Glutamatergic neuron (in vitro differentiated cells): ENCODE measurements around the gene TMEM232. TPM values are rescaled to one million over a fixed set of nuclear protein-coding genes. Genes with fewer than 3 reads are reported as not detected.

Source experiments
- DNase-seq: peaks from one replicate; pipeline ENCODE4 v3.0.0; 2022
- H3K27ac Mint-ChIP-seq: one replicate; pipeline ENCODE4 v1.8.0; 2020; ENCODE audit warnings: mild to moderate bottlenecking, mixed read lengths, inconsistent platforms; ENCODE audit not compliant: unreplicated experiment
- H3K27me3 Mint-ChIP-seq: one replicate; pipeline ENCODE4 v1.8.0; 2020; ENCODE audit warnings: mild to moderate bottlenecking, moderate library complexity, mixed read lengths, inconsistent platforms; ENCODE audit not compliant: unreplicated experiment
- H3K36me3 Mint-ChIP-seq: one replicate; pipeline ENCODE4 v1.8.0; 2020; ENCODE audit warnings: mild to moderate bottlenecking, mixed read lengths, inconsistent platforms; ENCODE audit not compliant: unreplicated experiment
- H3K4me1 Mint-ChIP-seq: one replicate; pipeline ENCODE4 v1.8.0; 2020; ENCODE audit warnings: mild to moderate bottlenecking, low read depth, mixed read lengths, inconsistent platforms; ENCODE audit not compliant: unreplicated experiment
- H3K4me3 Mint-ChIP-seq: one replicate; pipeline ENCODE4 v1.8.0; 2020; ENCODE audit warnings: mild to moderate bottlenecking, mixed read lengths, inconsistent platforms; ENCODE audit not compliant: unreplicated experiment
- H3K9me3 Mint-ChIP-seq: one replicate; pipeline ENCODE4 v1.8.0; 2020; ENCODE audit warnings: mild to moderate bottlenecking, moderate library complexity, mixed read lengths, inconsistent platforms; ENCODE audit not compliant: unreplicated experiment
- total RNA-seq: library from RNA; stranded (reverse); fragmentation: NEBNext Ultra II Directional; extraction: Animal tissue kit (Norgen Biotek cat#: 25700); gene quantifications from one replicate; pipeline ENCODE4 v1.2.1, GENCODE V29; 2021; ENCODE audit not compliant: unreplicated experiment
- TF ChIP-seq, protein P1 (sequence below): fragments of 200-600 bp; sonication (generic); IDR thresholded peaks from one replicate; pipeline ENCODE4 v1.5.0; 2021; ENCODE audit not compliant: partially characterized antibody, unreplicated experiment

Gene TMEM232
- total RNA-seq, 1 donor from 2014 or later: 5.3 TPM

- Mint-ChIP-seq H3K9me3 (no peaks in the 10 kb centered on the region), H3K27ac (no peak overlapping the region), H3K4me1 (no peaks in the 10 kb centered on the region), H3K36me3 (no peaks in the 10 kb centered on the region), H3K27me3 (no peaks in the 10 kb centered on the region), H3K4me3 (no peak overlapping the region)
- TF ChIP-seq, protein P1, sequence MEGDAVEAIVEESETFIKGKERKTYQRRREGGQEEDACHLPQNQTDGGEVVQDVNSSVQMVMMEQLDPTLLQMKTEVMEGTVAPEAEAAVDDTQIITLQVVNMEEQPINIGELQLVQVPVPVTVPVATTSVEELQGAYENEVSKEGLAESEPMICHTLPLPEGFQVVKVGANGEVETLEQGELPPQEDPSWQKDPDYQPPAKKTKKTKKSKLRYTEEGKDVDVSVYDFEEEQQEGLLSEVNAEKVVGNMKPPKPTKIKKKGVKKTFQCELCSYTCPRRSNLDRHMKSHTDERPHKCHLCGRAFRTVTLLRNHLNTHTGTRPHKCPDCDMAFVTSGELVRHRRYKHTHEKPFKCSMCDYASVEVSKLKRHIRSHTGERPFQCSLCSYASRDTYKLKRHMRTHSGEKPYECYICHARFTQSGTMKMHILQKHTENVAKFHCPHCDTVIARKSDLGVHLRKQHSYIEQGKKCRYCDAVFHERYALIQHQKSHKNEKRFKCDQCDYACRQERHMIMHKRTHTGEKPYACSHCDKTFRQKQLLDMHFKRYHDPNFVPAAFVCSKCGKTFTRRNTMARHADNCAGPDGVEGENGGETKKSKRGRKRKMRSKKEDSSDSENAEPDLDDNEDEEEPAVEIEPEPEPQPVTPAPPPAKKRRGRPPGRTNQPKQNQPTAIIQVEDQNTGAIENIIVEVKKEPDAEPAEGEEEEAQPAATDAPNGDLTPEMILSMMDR: no peak
- DNase-seq: no peak
Measured at GRCh38 chr5:110460837-110461236, 265.6 kb downstream of the TMEM232 start.

GRCh38 chr5:110458313-110458712 is 268.2 kb downstream of the TMEM232 start:
- no peaks in the 10 kb centered on the region for H3K27me3 Mint-ChIP-seq
- no peak for DNase-seq
- H3K4me1 Mint-ChIP-seq: no peaks in the 10 kb centered on the region
- H3K9me3 Mint-ChIP-seq: no peaks in the 10 kb centered on the region
- no peak overlapping the region for H3K27ac Mint-ChIP-seq
- TF ChIP-seq, protein P1: no peak
- no peak overlapping the region for H3K4me3 Mint-ChIP-seq
- H3K36me3 Mint-ChIP-seq: no peaks in the 10 kb centered on the region

DNA sequence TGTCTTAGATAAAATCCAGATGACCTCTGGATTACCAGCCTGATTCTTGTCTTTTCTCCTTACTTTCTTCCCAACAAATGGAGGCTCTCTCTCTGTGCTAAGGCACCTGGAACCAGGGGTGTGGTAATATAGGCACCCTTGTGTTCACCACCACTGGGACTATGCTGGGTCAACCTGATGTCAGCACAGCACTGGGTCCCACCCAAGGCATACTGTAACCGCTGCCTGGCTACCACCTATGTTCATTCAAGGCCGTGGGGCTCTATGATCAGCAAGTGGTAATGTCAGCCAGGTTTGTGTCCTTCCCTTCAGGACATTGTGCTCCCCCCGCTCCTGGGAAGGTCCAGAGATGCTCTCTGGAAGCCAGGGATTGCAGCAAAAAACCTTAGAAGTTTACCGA is 283.6 kb downstream of the TMEM232 start:
- Mint-ChIP-seq H3K27ac (no peak overlapping the region), H3K4me3 (no peak overlapping the region), H3K4me1 (no peaks in the 10 kb centered on the region), H3K27me3 (peaks cover 2% of the 10 kb centered on the region), H3K36me3 (no peaks in the 10 kb centered on the region), H3K9me3 (no peaks in the 10 kb centered on the region)
- DNase-seq: no peak
- TF ChIP-seq, protein P1: no peak

DNA sequence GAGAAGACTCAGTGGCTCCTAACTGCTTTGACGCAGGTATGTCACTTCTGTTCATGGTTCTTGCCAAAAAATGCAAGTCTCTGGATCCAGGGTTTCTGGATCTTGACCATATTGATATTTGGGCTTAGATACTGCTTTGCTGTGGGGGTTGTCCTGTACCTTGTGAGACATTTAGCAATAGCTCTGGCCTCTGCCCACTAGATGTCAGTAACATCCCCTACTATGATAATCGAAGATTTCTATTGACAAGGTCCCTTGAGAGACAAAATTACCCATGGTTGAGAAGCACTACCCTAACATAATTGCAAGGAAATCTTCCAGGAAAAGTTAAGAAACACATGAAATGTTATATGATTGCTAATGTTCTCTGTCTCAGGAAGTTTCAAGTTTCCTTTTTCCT is 285.4 kb downstream of the TMEM232 start:
- H3K4me3 Mint-ChIP-seq: no peak overlapping the region
- DNase-seq: no peak

GRCh38 chr5:110440058-110440457 is 286.4 kb downstream of the TMEM232 start:
- no peaks in the 10 kb centered on the region for H3K4me1 Mint-ChIP-seq
- H3K9me3 Mint-ChIP-seq: no peaks in the 10 kb centered on the region
- no peak overlapping the region for H3K27ac Mint-ChIP-seq
- TF ChIP-seq, protein P1: no peak
- no peak overlapping the region for H3K4me3 Mint-ChIP-seq
- peaks cover 2% of the 10 kb centered on the region for H3K27me3 Mint-ChIP-seq
- H3K36me3 Mint-ChIP-seq: no peaks in the 10 kb centered on the region
- no peak for DNase-seq

More for the DNA sequence above, 285.4 kb downstream of the TMEM232 start:
- H3K9me3 Mint-ChIP-seq: no peaks in the 10 kb centered on the region
- no peaks in the 10 kb centered on the region for H3K4me1 Mint-ChIP-seq
- peaks cover 2% of the 10 kb centered on the region for H3K27me3 Mint-ChIP-seq
- no peaks in the 10 kb centered on the region for H3K36me3 Mint-ChIP-seq
- TF ChIP-seq, protein P1: no peak
- no peak overlapping the region for H3K27ac Mint-ChIP-seq
